SH-SY5Y (cell line): Measurements from ENCODE around the gene TTN.

Experiments used
- GATA2 ChIP-seq: IDR thresholded peaks from 2 replicates; pipeline ENCODE4 v1.6.1; 2011; ENCODE audit warnings: mild to moderate bottlenecking, low read depth, low read length
- GATA3 ChIP-seq: IDR thresholded peaks from 2 replicates; pipeline ENCODE4 v1.6.1; 2011; ENCODE audit warnings: low read depth, mild to moderate bottlenecking, low read length, moderate library complexity

- TF ChIP-seq GATA2 (no peak), GATA3 (no peak)
These were observed 73.2 kb downstream of the TTN start for GRCh38 chr2:178733975-178734374.
